B cell (primary cell): ENCODE measurements around the gene FBLN2. TPM values are rescaled to one million over a fixed set of nuclear protein-coding genes. Genes with fewer than 3 reads are reported as not detected.

Source experiments
- ATAC-seq: fragments of 200-7000 bp; cut with Tn5 transposase; one replicate; pipeline ENCODE4 v1.10.0; 2021; ENCODE audit warnings: low read depth, mild to moderate bottlenecking, moderate number of reproducible peaks, moderate library complexity
- CTCF ChIA-PET: fragments of 350-600 bp; sonication (Branson Sonifier 250); formaldehyde crosslinking; loops from one replicate; lab custom pipeline; 2021; ENCODE audit warnings: antibody characterized with exemption, inconsistent platforms; lab: Charles Lee
- POLR2A ChIA-PET: fragments of 350-600 bp; sonication (Branson Sonifier 250); formaldehyde crosslinking; loops from one replicate; lab custom pipeline; 2021; ENCODE audit warnings: antibody characterized with exemption; lab: Charles Lee
- DNase-seq: peaks from one replicate; pipeline ENCODE4 v3.0.0; 2013
- H2AFZ ChIP-seq: 2 replicates; pipeline ENCODE4 v1.6.1; 2012; ENCODE audit warnings: mild to moderate bottlenecking, low read depth, low read length; ENCODE audit not compliant: insufficient read depth, poor library complexity, severe bottlenecking
- H3K27ac ChIP-seq, 2 donors: 1 replicate in 1 of 2; 2 replicates in 1 of 2; pipeline ENCODE4 v1.5.1; 2012 to 2013; ENCODE audit warnings: low read length in 2 of 2, mild to moderate bottlenecking in 2 of 2, moderate library complexity in 1 of 2
- H3K27me3 ChIP-seq, 4 experiments: fragments of 200-600 bp in 1 of 4; sonication (generic) in 1 of 4; replicated peaks in 1 of 4; 1 replicate in 2 of 4; 2 replicates in 2 of 4; pipeline versions ENCODE4 v1.6.1 to v1.7.0; 2013 to 2016; ENCODE audit warnings: low read length in 3 of 4, mild to moderate bottlenecking in 2 of 4, mixed read lengths in 1 of 4, moderate library complexity in 1 of 4; ENCODE audit not compliant: insufficient read depth in 4 of 4, control insufficient read depth in 3 of 4; ENCODE audit errors: control extremely low read depth in 1 of 4
- H3K36me3 ChIP-seq, 2 experiments: replicated peaks in 1 of 2; 1 replicate in 1 of 2; 2 replicates in 1 of 2; pipeline versions ENCODE4 v1.6.1 to v1.7.1; 2013; ENCODE audit warnings: low read length in 1 of 2; ENCODE audit not compliant: insufficient read depth in 2 of 2, control insufficient read depth in 1 of 2; ENCODE audit errors: control extremely low read depth in 1 of 2, extremely low read depth in 1 of 2
- H3K4me1 ChIP-seq, 2 donors: fragments of 200-600 bp in 1 of 2; sonication (generic) in 1 of 2; 1 replicate in 1 of 2; 2 replicates in 1 of 2; pipeline versions ENCODE4 v1.5.1 to v1.6.1; 2013 to 2017; ENCODE audit warnings: low read length in 2 of 2; ENCODE audit not compliant: control insufficient read depth in 2 of 2, insufficient read depth in 2 of 2
- H3K4me2 ChIP-seq: replicated peaks from 2 replicates; pipeline ENCODE3; 2012; ENCODE audit warnings: mild to moderate bottlenecking, low read depth, low read length; ENCODE audit not compliant: poor library complexity, severe bottlenecking
- H3K4me3 ChIP-seq, 5 experiments: fragments of 200-600 bp in 1 of 5; sonication (generic) in 1 of 5; 1 replicate in 3 of 5; 2 replicates in 2 of 5; pipeline versions ENCODE4 v1.5.1 to v1.7.0; 2011 to 2016; ENCODE audit warnings: low read length in 4 of 5, mild to moderate bottlenecking in 4 of 5, low read depth in 2 of 5, control low read depth in 1 of 5, moderate library complexity in 1 of 5; ENCODE audit not compliant: insufficient read depth in 1 of 5; ENCODE audit errors: control extremely low read depth in 1 of 5, extremely low read depth in 1 of 5
- H3K79me2 ChIP-seq: fragments of 200-600 bp; sonication (generic); one replicate; pipeline ENCODE4 v1.6.0; 2016; ENCODE audit warnings: low read length; ENCODE audit not compliant: control insufficient read depth, insufficient read depth
- H3K9ac ChIP-seq: fragments of 200-600 bp; sonication (generic); 2 replicates; pipeline ENCODE4 v1.6.1; 2017; ENCODE audit warnings: mild to moderate bottlenecking, low read length, moderate library complexity
- H3K9me3 ChIP-seq, 3 donors: one replicate each; pipeline versions ENCODE4 v1.6.1 to v1.7.1; 2013; ENCODE audit warnings: low read length in 2 of 3; ENCODE audit not compliant: control insufficient read depth in 2 of 3, insufficient read depth in 1 of 3; ENCODE audit errors: control extremely low read depth in 1 of 3
- H4K20me1 ChIP-seq: 2 replicates; pipeline ENCODE4 v1.6.0; 2012; ENCODE audit warnings: mild to moderate bottlenecking, low read length; ENCODE audit not compliant: insufficient read depth, control insufficient read depth, poor library complexity, severe bottlenecking
- H3K27ac Mint-ChIP-seq: one replicate; pipeline ENCODE4 v1.8.0; 2021; ENCODE audit warnings: mixed read lengths
- H3K27me3 Mint-ChIP-seq: one replicate; pipeline ENCODE4 v1.8.0; 2021; ENCODE audit warnings: mixed read lengths
- H3K4me1 Mint-ChIP-seq: one replicate; pipeline ENCODE4 v1.8.0; 2021; ENCODE audit warnings: mixed read lengths
- H3K4me3 Mint-ChIP-seq: one replicate; pipeline ENCODE4 v1.8.0; 2021; ENCODE audit warnings: mixed read lengths
- H3K9me3 Mint-ChIP-seq: one replicate; pipeline ENCODE4 v1.8.0; 2022; ENCODE audit warnings: mixed read lengths; ENCODE audit not compliant: insufficient read depth
- EZH2 ChIP-seq: IDR thresholded peaks from 2 replicates; pipeline ENCODE4 v1.6.1; 2012; ENCODE audit warnings: borderline replicate concordance, low read depth, mild to moderate bottlenecking, moderate library complexity, low read length; ENCODE audit not compliant: insufficient read depth, poor library complexity, severe bottlenecking
- WGBS: methylation state at CpG from one replicate; pipeline ENCODE4 v1.1.5; 2013; ENCODE audit warnings: missing lambda C conversion rate; ENCODE audit not compliant: insufficient coverage; 5-methylcytosine and 5-hydroxymethylcytosine counted together
- intact Hi-C: fragments of 100-400 bp; cut with micrococcal nuclease; formaldehyde crosslinking; loops from one replicate; pipeline ENCODE4 v1.10.0; 2022
- polyA plus RNA-seq: library from polyadenylated mRNA; depleted of rRNA; stranded (reverse); fragments of >200 nt; gene quantifications from 2 replicates; pipeline ENCODE4 v1.2.3, GENCODE V29; 2012
- total RNA-seq, 2 donors: library from RNA; stranded (reverse); fragments of 120-200 nt in 1 of 2; gene quantifications; 1 replicate in 1 of 2; 2 replicates in 1 of 2; pipeline versions ENCODE4 v1.2.3 to v1.2.4, GENCODE V29; 2013 to 2022
- TF ChIP-seq, protein P1 (sequence below): fragments of 200-600 bp; IDR thresholded peaks from one replicate; pipeline ENCODE4 v1.8.0; 2022; ENCODE audit warnings: antibody characterized with exemption, mild to moderate bottlenecking

FBLN2 gene
- total and polyA plus RNA-seq, 2 donors (not counting 1 experiment from before 2014, with no cell fraction given): 3.6 to 8.2 TPM

DNA sequence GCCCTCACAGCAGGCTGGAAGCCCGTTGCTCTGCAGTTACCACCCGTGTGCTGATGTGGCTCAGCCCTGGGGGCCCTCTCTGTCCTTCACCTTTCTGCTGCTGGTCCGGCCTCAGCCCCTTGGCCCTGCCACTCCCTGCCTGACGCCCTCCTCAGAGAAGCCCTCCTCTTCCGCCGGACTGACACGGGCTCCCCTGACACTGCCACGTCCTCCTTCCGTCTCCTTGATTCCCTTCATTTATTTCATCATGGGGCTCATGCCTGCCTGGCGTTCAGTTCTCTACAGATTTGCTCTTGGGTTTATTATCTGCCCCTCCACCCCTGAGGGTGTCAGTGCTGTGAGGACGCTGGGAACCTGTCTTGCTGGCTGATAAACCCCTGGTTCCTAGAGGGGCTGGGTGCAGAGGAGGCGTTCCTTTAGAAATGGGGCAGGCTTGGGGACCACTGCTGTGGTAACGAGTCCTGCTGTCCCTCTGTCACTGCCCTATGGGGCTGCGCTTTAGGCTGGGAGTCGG is 19.6 kb downstream of the FBLN2 start:
- Histone ChIP-seq H3K79me2 (no peaks in the 10 kb centered on the region), H3K9ac (no peak overlapping the region), H2AFZ (no peak overlapping the region), H3K27ac (no peak overlapping the region), H3K9me3 (no peaks in the 10 kb centered on the region), H4K20me1 (no peaks in the 10 kb centered on the region), H3K27me3 (no peaks in the 10 kb centered on the region), H3K36me3 (no peaks in the 10 kb centered on the region), H3K4me3 (no peak overlapping the region), H3K4me1 (no peaks in the 10 kb centered on the region), H3K4me2 (no peak overlapping the region)
- H3K9me3 Mint-ChIP-seq: no peaks in the 10 kb centered on the region
- TF ChIP-seq, protein P1, sequence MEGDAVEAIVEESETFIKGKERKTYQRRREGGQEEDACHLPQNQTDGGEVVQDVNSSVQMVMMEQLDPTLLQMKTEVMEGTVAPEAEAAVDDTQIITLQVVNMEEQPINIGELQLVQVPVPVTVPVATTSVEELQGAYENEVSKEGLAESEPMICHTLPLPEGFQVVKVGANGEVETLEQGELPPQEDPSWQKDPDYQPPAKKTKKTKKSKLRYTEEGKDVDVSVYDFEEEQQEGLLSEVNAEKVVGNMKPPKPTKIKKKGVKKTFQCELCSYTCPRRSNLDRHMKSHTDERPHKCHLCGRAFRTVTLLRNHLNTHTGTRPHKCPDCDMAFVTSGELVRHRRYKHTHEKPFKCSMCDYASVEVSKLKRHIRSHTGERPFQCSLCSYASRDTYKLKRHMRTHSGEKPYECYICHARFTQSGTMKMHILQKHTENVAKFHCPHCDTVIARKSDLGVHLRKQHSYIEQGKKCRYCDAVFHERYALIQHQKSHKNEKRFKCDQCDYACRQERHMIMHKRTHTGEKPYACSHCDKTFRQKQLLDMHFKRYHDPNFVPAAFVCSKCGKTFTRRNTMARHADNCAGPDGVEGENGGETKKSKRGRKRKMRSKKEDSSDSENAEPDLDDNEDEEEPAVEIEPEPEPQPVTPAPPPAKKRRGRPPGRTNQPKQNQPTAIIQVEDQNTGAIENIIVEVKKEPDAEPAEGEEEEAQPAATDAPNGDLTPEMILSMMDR: no peak
- no peak for TF ChIP-seq EZH2
- ChIA-PET CTCF (no interaction called here), POLR2A (no interaction called here)
- no peak overlapping the region for H3K27ac Mint-ChIP-seq
- no peak overlapping the region for H3K4me3 Mint-ChIP-seq
- WGBS: 89% methylated on average over 15 of the region's 15 CpGs
- no peaks in the 10 kb centered on the region for H3K4me1 Mint-ChIP-seq
- H3K27me3 Mint-ChIP-seq: no peaks in the 10 kb centered on the region
- DNase-seq: no peak
- intact Hi-C loops: no loop called here
- no peak for ATAC-seq

DNA sequence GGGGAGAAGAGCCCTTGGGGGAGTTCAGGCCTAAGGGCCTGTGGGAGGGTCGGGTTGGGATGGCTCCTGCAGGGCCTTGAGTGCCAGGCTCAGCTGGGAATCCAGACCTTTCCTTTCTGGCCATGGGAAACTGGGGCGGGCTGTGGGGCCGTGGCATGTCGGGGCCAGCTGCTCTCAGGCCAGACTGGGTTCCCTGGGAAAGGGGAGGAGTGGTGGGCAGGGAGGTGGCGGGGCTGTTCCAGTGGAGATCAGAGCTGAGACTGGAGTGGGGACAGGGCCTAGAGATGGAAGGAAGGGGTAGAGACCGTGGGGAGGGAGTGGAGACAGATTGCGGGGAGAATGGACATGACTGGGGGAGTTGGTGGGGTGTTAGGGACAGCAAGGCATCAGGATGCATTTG is 20.3 kb downstream of the FBLN2 start:
- Histone ChIP-seq H3K4me2 (no peak overlapping the region), H3K4me3 (no peak overlapping the region), H3K9me3 (no peaks in the 10 kb centered on the region), H3K36me3 (no peaks in the 10 kb centered on the region), H3K27me3 (no peaks in the 10 kb centered on the region), H3K4me1 (no peaks in the 10 kb centered on the region), H3K27ac (no peak overlapping the region), H3K79me2 (no peaks in the 10 kb centered on the region), H4K20me1 (no peaks in the 10 kb centered on the region), H3K9ac (no peak overlapping the region), H2AFZ (no peak overlapping the region)
- ChIA-PET CTCF (no interaction called here), POLR2A (no interaction called here)
- Mint-ChIP-seq H3K9me3 (no peaks in the 10 kb centered on the region), H3K27me3 (no peaks in the 10 kb centered on the region), H3K27ac (no peak overlapping the region), H3K4me1 (no peaks in the 10 kb centered on the region), H3K4me3 (no peak overlapping the region)
- TF ChIP-seq EZH2: no peak
- TF ChIP-seq, protein P1: no peak
- no peak for DNase-seq
- 81% methylated on average over 7 of the region's 7 CpGs for WGBS
- no peak for ATAC-seq
- intact Hi-C loops: no loop called here
